ENCODE results near the gene TTC23. TPM values are rescaled to one million over a fixed set of nuclear protein-coding genes. Genes with fewer than 3 reads are reported as not detected.

TTC23 gene
- polyA plus RNA-seq, 1 donor (not counting 4 experiments of a cell fraction or from before 2014, with no cell fraction given): 6.7 TPM

- Histone ChIP-seq H3K79me2 (ENCODE audit: control insufficient read depth, insufficient read depth, low read length) (no peaks in the 10 kb centered on the region), H3K27me3 (ENCODE audit: control insufficient read depth, extremely low read depth, insufficient read depth, low read length) (no peaks in the 10 kb centered on the region), H3K4me1 (ENCODE audit: control insufficient read depth, extremely low read depth, insufficient read depth, low read length) (no peaks in the 10 kb centered on the region), H3K27ac (ENCODE audit: control insufficient read depth, insufficient read depth, low read length) (no peak overlapping the region), H3K36me3 (ENCODE audit: control insufficient read depth in 2 of 2, extremely low read depth in 1 of 2, insufficient read depth in 2 of 2, low read length in 2 of 2) (peaks cover 0 to 6% of the 10 kb centered on the region in 2 experiments), H3K4me2 (ENCODE audit: control insufficient read depth, extremely low read depth, insufficient read depth, low read depth, low read length) (no peak overlapping the region), H4K20me1 (ENCODE audit: control insufficient read depth, extremely low read depth, insufficient read depth, low read length) (no peaks in the 10 kb centered on the region), H3K9me1 (ENCODE audit: control insufficient read depth, extremely low read depth, insufficient read depth, low read length) (no peaks in the 10 kb centered on the region), H2AFZ (ENCODE audit: control insufficient read depth, low read length) (no peak overlapping the region), H3K9me3 (ENCODE audit: control insufficient read depth, low read depth, low read length) (no peaks in the 10 kb centered on the region), H3K9ac (ENCODE audit: control insufficient read depth, extremely low read depth, insufficient read depth, low read length) (no peak overlapping the region), H3K4me3 (ENCODE audit: control insufficient read depth in 2 of 3, extremely low read depth in 1 of 3, insufficient read depth in 2 of 3, low read depth in 1 of 3, low read length in 3 of 3) (no peak overlapping the region)
- no peak for FAIRE-seq
- TF ChIP-seq EZH2 (IDR thresholded peaks at IDR 0.05; ENCODE audit: low read length) (no peak), CTCF (optimal IDR thresholded peaks at IDR 0.05 in 1 of 3, IDR thresholded peaks at IDR 0.05 in 1 of 3, conservative IDR thresholded peaks at IDR 0.05 in 1 of 3; ENCODE audit: extremely low read depth in 1 of 3, insufficient read depth in 2 of 3, low read length in 3 of 3) (no peak)
- dilution Hi-C loops (cut with MboI; ENCODE audit: extremely low pct_ligation_motif_present, low sequenced_read_pairs): no loop called here
- DNase-seq (ENCODE audit: low read depth, low spot score): no peak
Measured at GRCh38 chr15:99142562-99142961, 106.8 kb downstream of the TTC23 start.

- H3K36me3 ChIP-seq (ENCODE audit: control insufficient read depth in 2 of 2, extremely low read depth in 1 of 2, insufficient read depth in 2 of 2, low read length in 2 of 2): peaks cover 0 to 10% of the 10 kb centered on the region in 2 experiments
- no peaks in the 10 kb centered on the region for H3K4me1 ChIP-seq (ENCODE audit: control insufficient read depth, extremely low read depth, insufficient read depth, low read length)
- no peaks in the 10 kb centered on the region for H4K20me1 ChIP-seq (ENCODE audit: control insufficient read depth, extremely low read depth, insufficient read depth, low read length)
- dilution Hi-C loops (cut with MboI; ENCODE audit: extremely low pct_ligation_motif_present, low sequenced_read_pairs): no loop called here
- no peak for DNase-seq (ENCODE audit: low read depth, low spot score)
- H3K9ac ChIP-seq (ENCODE audit: control insufficient read depth, extremely low read depth, insufficient read depth, low read length): no peak overlapping the region
- no peaks in the 10 kb centered on the region for H3K9me1 ChIP-seq (ENCODE audit: control insufficient read depth, extremely low read depth, insufficient read depth, low read length)
- no peak for FAIRE-seq
- no peak overlapping the region for H3K4me3 ChIP-seq (ENCODE audit: control insufficient read depth in 2 of 3, extremely low read depth in 1 of 3, insufficient read depth in 2 of 3, low read depth in 1 of 3, low read length in 3 of 3)
- H3K4me2 ChIP-seq (ENCODE audit: control insufficient read depth, extremely low read depth, insufficient read depth, low read depth, low read length): no peak overlapping the region
- no peak overlapping the region for H3K27ac ChIP-seq (ENCODE audit: control insufficient read depth, insufficient read depth, low read length)
- H3K9me3 ChIP-seq (ENCODE audit: control insufficient read depth, low read depth, low read length): no peaks in the 10 kb centered on the region
- no peaks in the 10 kb centered on the region for H3K27me3 ChIP-seq (ENCODE audit: control insufficient read depth, extremely low read depth, insufficient read depth, low read length)
- H2AFZ ChIP-seq (ENCODE audit: control insufficient read depth, low read length): no peak overlapping the region
- no peak for TF ChIP-seq CTCF (optimal IDR thresholded peaks at IDR 0.05 in 1 of 3, IDR thresholded peaks at IDR 0.05 in 1 of 3, conservative IDR thresholded peaks at IDR 0.05 in 1 of 3; ENCODE audit: extremely low read depth in 1 of 3, insufficient read depth in 2 of 3, low read length in 3 of 3)
- no peak for TF ChIP-seq EZH2 (IDR thresholded peaks at IDR 0.05; ENCODE audit: low read length)
- no peaks in the 10 kb centered on the region for H3K79me2 ChIP-seq (ENCODE audit: control insufficient read depth, insufficient read depth, low read length)
Measured at GRCh38 chr15:99141943-99142342, 107.4 kb downstream of the TTC23 start.
